Mesenchymal stem cell (in vitro differentiated cells and primary cell): ENCODE results near the gene ADAM12.
A peak's percentile ranks its signal among the peaks of the same experiment; 100 is the strongest.

Experiments used
- DNase-seq: peaks from one replicate; pipeline ENCODE4 v3.0.0-alpha.2; 2013
- H2AFZ ChIP-seq: one replicate; pipeline ENCODE4 v1.6.1; 2013; ENCODE audit warnings: low read depth, mild to moderate bottlenecking, control low read depth, inconsistent platforms, low read length, moderate library complexity
- H2AK5ac ChIP-seq: 2 replicates; pipeline ENCODE4 v1.6.1; 2013; ENCODE audit warnings: low read length, moderate library complexity, mild to moderate bottlenecking, inconsistent platforms; ENCODE audit not compliant: severe bottlenecking
- H2BK120ac ChIP-seq: one replicate; pipeline ENCODE4 v1.6.1; 2013; ENCODE audit warnings: low read depth, mild to moderate bottlenecking, inconsistent platforms, low read length, moderate library complexity
- H2BK12ac ChIP-seq, 2 experiments: one replicate each; pipeline ENCODE4 v1.6.1; 2013; ENCODE audit warnings: inconsistent platforms in 2 of 2, low read length in 2 of 2, mild to moderate bottlenecking in 2 of 2, moderate library complexity in 2 of 2, control low read depth in 1 of 2
- H2BK15ac ChIP-seq: one replicate; pipeline ENCODE4 v1.6.1; 2013; ENCODE audit warnings: mild to moderate bottlenecking, low read depth, inconsistent platforms; ENCODE audit not compliant: poor library complexity, severe bottlenecking
- H2BK5ac ChIP-seq: 2 replicates; pipeline ENCODE4 v1.6.1; 2013; ENCODE audit warnings: low read depth, mild to moderate bottlenecking, low read length, control low read depth, inconsistent platforms; ENCODE audit not compliant: poor library complexity, severe bottlenecking
- H3K14ac ChIP-seq, 2 experiments: one replicate each; pipeline ENCODE4 v1.6.1; 2013; ENCODE audit warnings: inconsistent platforms in 2 of 2, low read length in 2 of 2, control low read depth in 1 of 2, mild to moderate bottlenecking in 1 of 2, moderate library complexity in 1 of 2
- H3K18ac ChIP-seq, 2 experiments: one replicate each; pipeline ENCODE4 v1.6.1; 2013; ENCODE audit warnings: inconsistent platforms in 2 of 2, low read length in 2 of 2, control low read depth in 1 of 2, low read depth in 1 of 2, mild to moderate bottlenecking in 1 of 2
- H3K23ac ChIP-seq, 2 experiments: one replicate each; pipeline ENCODE4 v1.6.1; 2013; ENCODE audit warnings: inconsistent platforms in 2 of 2, low read length in 2 of 2, mild to moderate bottlenecking in 2 of 2, moderate library complexity in 2 of 2, control low read depth in 1 of 2
- H3K27ac ChIP-seq: 2 replicates; pipeline ENCODE4 v1.5.1; 2013; ENCODE audit warnings: mild to moderate bottlenecking, moderate library complexity, low read length, control low read depth, inconsistent platforms; ENCODE audit not compliant: poor library complexity, severe bottlenecking
- H3K27me3 ChIP-seq, 2 experiments: 2 replicates each; pipeline versions ENCODE4 v1.6.1 to v1.7.0; 2013; ENCODE audit warnings: low read length in 2 of 2, mild to moderate bottlenecking in 2 of 2, moderate library complexity in 2 of 2, control low read depth in 1 of 2, inconsistent platforms in 1 of 2; ENCODE audit not compliant: control insufficient read depth in 1 of 2, insufficient read depth in 1 of 2
- H3K36me3 ChIP-seq, 2 experiments: 2 replicates each; pipeline versions ENCODE4 v1.6.1 to v1.7.0; 2013; ENCODE audit warnings: low read length in 2 of 2, control low read depth in 1 of 2, inconsistent platforms in 1 of 2, low read depth in 1 of 2, mild to moderate bottlenecking in 1 of 2; ENCODE audit not compliant: insufficient read depth in 2 of 2, control insufficient read depth in 1 of 2
- H3K4ac ChIP-seq, 2 experiments: one replicate each; pipeline ENCODE4 v1.6.1; 2013; ENCODE audit warnings: inconsistent platforms in 2 of 2, low read length in 2 of 2, mild to moderate bottlenecking in 2 of 2, moderate library complexity in 2 of 2, control low read depth in 1 of 2, low read depth in 1 of 2
- H3K4me1 ChIP-seq: 2 replicates; pipeline ENCODE4 v1.6.1; 2013; ENCODE audit warnings: low read depth, low read length, control low read depth; ENCODE audit not compliant: control insufficient read depth, insufficient read depth
- H3K4me2 ChIP-seq: 2 replicates; pipeline ENCODE4 v1.6.1; 2013; ENCODE audit warnings: low read length, mild to moderate bottlenecking, inconsistent platforms; ENCODE audit not compliant: poor library complexity, severe bottlenecking
- H3K4me3 ChIP-seq, 2 experiments: 2 replicates each; pipeline versions ENCODE4 v1.5.1 to v1.7.0; 2013; ENCODE audit warnings: low read length in 2 of 2, mild to moderate bottlenecking in 2 of 2, control low read depth in 1 of 2, low read depth in 1 of 2; ENCODE audit not compliant: insufficient read depth in 1 of 2
- H3K79me1 ChIP-seq: replicated peaks from 2 replicates; pipeline ENCODE4 v1.6.1; 2013; ENCODE audit warnings: mild to moderate bottlenecking, control low read depth, low read length, inconsistent platforms; ENCODE audit not compliant: poor library complexity, severe bottlenecking
- H3K9ac ChIP-seq: 2 replicates; pipeline ENCODE4 v1.7.0; 2013; ENCODE audit warnings: mild to moderate bottlenecking, low read length, moderate library complexity
- H3K9me3 ChIP-seq: 2 replicates; pipeline ENCODE4 v1.7.0; 2013; ENCODE audit warnings: mild to moderate bottlenecking, low read length; ENCODE audit not compliant: control insufficient read depth
- H4K8ac ChIP-seq: one replicate; pipeline ENCODE4 v1.6.1; 2013; ENCODE audit warnings: inconsistent platforms, mild to moderate bottlenecking, low read length, moderate library complexity
- H4K91ac ChIP-seq: one replicate; pipeline ENCODE4 v1.6.1; 2013; ENCODE audit warnings: mild to moderate bottlenecking, low read length, inconsistent platforms
- WGBS: methylation state at CpG from one replicate; pipeline ENCODE4 v1.1.7; 2013; ENCODE audit warnings: mixed read lengths; 5-methylcytosine and 5-hydroxymethylcytosine counted together

ADAM12 gene

DNA sequence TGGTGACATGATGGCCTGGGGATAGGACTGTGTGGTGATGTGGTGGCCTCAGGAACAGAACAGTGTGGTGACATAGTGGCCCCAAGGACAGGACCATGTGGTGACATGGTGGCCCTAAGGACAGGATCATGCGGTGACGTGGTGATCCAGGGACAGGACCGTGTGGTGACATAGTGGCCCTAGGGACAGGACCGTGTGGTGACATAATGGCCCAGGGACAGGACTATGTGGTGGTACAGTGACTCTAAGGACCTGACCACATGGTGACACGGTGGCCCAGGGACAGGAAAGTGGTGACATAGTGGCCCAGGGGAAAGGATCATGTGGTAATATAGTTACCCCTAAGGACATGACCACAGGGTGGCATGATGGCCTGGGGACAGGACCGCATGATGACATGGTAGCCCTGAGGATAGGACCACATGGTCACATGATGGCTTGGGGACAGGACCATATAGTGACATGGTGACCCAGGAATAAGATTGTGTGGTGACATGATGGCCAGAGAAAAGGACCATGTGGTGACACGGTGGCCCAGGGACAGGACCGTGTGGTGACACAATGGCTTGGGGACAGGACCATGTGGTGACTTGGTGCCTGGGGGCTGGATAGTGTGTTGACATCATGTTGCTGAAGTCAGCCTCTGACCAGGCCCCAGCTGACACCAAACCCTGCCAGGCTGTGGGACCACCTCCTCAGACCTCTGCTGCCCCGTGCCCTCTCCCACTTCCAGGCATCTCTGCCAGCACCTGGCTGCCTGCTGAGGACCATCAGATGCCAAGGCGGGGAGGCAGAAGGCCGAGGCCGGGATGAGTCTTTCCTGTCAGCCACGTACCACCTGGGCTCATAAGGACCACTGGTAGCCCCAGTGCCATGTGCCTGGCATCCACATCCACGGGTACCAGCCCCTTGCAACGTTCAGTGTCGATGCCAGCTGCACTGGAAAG lies 99.5 kb downstream of the ADAM12 start:
- WGBS = 96% methylated on average over 16 of the region's 16 CpGs
- Histone ChIP-seq H2BK15ac (no peak overlapping the region), H4K8ac (no peak overlapping the region), H2AFZ (no peak overlapping the region), H3K27ac (no peak overlapping the region), H2BK120ac (no peak overlapping the region), H2BK5ac (no peak overlapping the region), H2BK12ac (peak overlapping the region in 1 of 2 experiments; percentile 87), H3K23ac (no peak overlapping the region), H3K9ac (no peak overlapping the region), H3K36me3 (peaks cover 24 to 76% of the 10 kb centered on the region in 2 experiments), H3K14ac (peak overlapping the region in 1 of 2 experiments; percentile 20), H3K9me3 (no peaks in the 10 kb centered on the region), H3K4me2 (no peak overlapping the region), H3K27me3 (no peaks in the 10 kb centered on the region), H3K4me3 (no peak overlapping the region), H2AK5ac (no peak overlapping the region), H3K79me1 (peaks cover 50% of the 10 kb centered on the region), H3K4me1 (peaks cover 2% of the 10 kb centered on the region), H4K91ac (no peak overlapping the region), H3K4ac (no peak overlapping the region), H3K18ac (peak overlapping the region in 1 of 2 experiments; percentile 46)
- no peak for DNase-seq

DNA sequence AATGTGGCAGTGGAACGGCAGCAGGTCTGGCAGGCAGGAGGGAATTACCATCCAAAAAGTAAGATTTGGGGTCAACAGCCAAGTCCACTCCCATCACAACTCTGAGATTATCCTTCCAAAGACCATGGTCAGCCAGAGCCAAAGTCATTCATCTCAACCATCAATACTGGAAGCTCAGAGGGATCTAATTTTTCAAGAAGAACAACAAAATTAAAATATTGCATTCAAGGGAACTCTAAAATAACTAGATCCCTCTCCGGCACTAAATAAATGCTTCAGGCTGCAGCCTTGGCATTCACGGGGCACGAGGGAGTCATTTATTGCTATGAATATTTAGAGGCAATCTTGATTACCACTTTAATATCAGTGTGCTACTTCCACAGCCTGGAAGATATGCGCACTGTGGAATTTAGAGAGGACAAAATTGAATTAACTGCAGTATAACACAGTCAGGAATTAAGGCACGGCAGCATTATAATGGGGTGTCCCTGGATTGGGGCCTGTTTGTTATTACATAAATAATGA lies 102.0 kb downstream of the ADAM12 start:
- Histone ChIP-seq H3K79me1 (peaks cover 37% of the 10 kb centered on the region), H3K9ac (no peak overlapping the region), H3K9me3 (no peaks in the 10 kb centered on the region), H3K27ac (no peak overlapping the region), H4K8ac (no peak overlapping the region), H4K91ac (no peak overlapping the region), H3K18ac (no peak overlapping the region), H2BK120ac (no peak overlapping the region), H2AK5ac (no peak overlapping the region), H3K4me2 (no peak overlapping the region), H3K36me3 (peaks cover 20 to 72% of the 10 kb centered on the region in 2 experiments), H2BK12ac (no peak overlapping the region), H3K4ac (no peak overlapping the region), H2AFZ (no peak overlapping the region), H3K4me3 (no peak overlapping the region), H3K23ac (no peak overlapping the region), H3K14ac (no peak overlapping the region), H3K27me3 (no peaks in the 10 kb centered on the region), H2BK5ac (no peak overlapping the region), H2BK15ac (no peak overlapping the region), H3K4me1 (peaks cover 5% of the 10 kb centered on the region)
- 99% methylated on average over 6 of the region's 6 CpGs for WGBS
- DNase-seq = no peak

GRCh38 chr10:126283307-126283706 lies 105.0 kb downstream of the ADAM12 start:
- no peak overlapping the region for H3K14ac ChIP-seq
- H2AFZ ChIP-seq = no peak overlapping the region
- no peak overlapping the region for H3K23ac ChIP-seq
- no peak overlapping the region for H2BK12ac ChIP-seq
- peaks cover 9 to 65% of the 10 kb centered on the region in 2 experiments for H3K36me3 ChIP-seq
- H3K27ac ChIP-seq = no peak overlapping the region
- H3K18ac ChIP-seq = no peak overlapping the region
- H4K91ac ChIP-seq = no peak overlapping the region
- no peaks in the 10 kb centered on the region for H3K27me3 ChIP-seq
- no peak overlapping the region for H2BK15ac ChIP-seq
- H3K79me1 ChIP-seq = peaks cover 28% of the 10 kb centered on the region
- no peaks in the 10 kb centered on the region for H3K9me3 ChIP-seq
- no peak overlapping the region for H3K4ac ChIP-seq
- H4K8ac ChIP-seq = no peak overlapping the region
- no peak overlapping the region for H2BK5ac ChIP-seq
- no peak overlapping the region for H3K4me3 ChIP-seq
- DNase-seq = no peak
- no peak overlapping the region for H3K9ac ChIP-seq
- 100% methylated on average over 3 of the region's 3 CpGs for WGBS
- H3K4me1 ChIP-seq = peaks cover 5% of the 10 kb centered on the region
- H2BK120ac ChIP-seq = no peak overlapping the region
- no peak overlapping the region for H3K4me2 ChIP-seq
- H2AK5ac ChIP-seq = peak overlapping the region; percentile 61

- H4K91ac ChIP-seq = no peak overlapping the region
- no peak overlapping the region for H2BK120ac ChIP-seq
- H3K14ac ChIP-seq = no peak overlapping the region
- no peak overlapping the region for H2BK15ac ChIP-seq
- H2BK5ac ChIP-seq = no peak overlapping the region
- peaks cover 4 to 64% of the 10 kb centered on the region in 2 experiments for H3K36me3 ChIP-seq
- H3K9ac ChIP-seq = no peak overlapping the region
- H2AFZ ChIP-seq = no peak overlapping the region
- peaks cover 2% of the 10 kb centered on the region for H3K4me1 ChIP-seq
- H3K79me1 ChIP-seq = peaks cover 14% of the 10 kb centered on the region
- H2BK12ac ChIP-seq = no peak overlapping the region
- no peaks in the 10 kb centered on the region for H3K9me3 ChIP-seq
- H3K27ac ChIP-seq = no peak overlapping the region
- no peak overlapping the region for H3K4ac ChIP-seq
- no peak overlapping the region for H4K8ac ChIP-seq
- 79% methylated on average over 6 of the region's 6 CpGs for WGBS
- H2AK5ac ChIP-seq = no peak overlapping the region
- H3K23ac ChIP-seq = no peak overlapping the region
- H3K4me2 ChIP-seq = no peak overlapping the region
- H3K4me3 ChIP-seq = no peak overlapping the region
- H3K27me3 ChIP-seq = no peaks in the 10 kb centered on the region
- no peak overlapping the region for H3K18ac ChIP-seq
- peak; percentile 27 for DNase-seq
These were observed 109.4 kb downstream of the ADAM12 start for GRCh38 chr10:126278851-126279250.
